Measurements from ENCODE around the gene HTATIP2. TPM values are rescaled to one million over a fixed set of nuclear protein-coding genes. Genes with fewer than 3 reads are reported as not detected.

HTATIP2 gene
- polyA plus RNA-seq, 1 donor (not counting 4 experiments of a cell fraction or from before 2014, with no cell fraction given), result 45.1 TPM

- Histone ChIP-seq H3K27me3 (ENCODE audit: control insufficient read depth, extremely low read depth, insufficient read depth, low read length) (no peaks in the 10 kb centered on the region), H3K9me1 (ENCODE audit: control insufficient read depth, extremely low read depth, insufficient read depth, low read length) (no peaks in the 10 kb centered on the region), H2AFZ (ENCODE audit: control insufficient read depth, low read length) (peak overlapping the region; percentile 71), H3K27ac (ENCODE audit: control insufficient read depth, insufficient read depth, low read length) (no peak overlapping the region), H3K9me3 (ENCODE audit: control insufficient read depth, low read depth, low read length) (no peaks in the 10 kb centered on the region), H3K79me2 (ENCODE audit: control insufficient read depth, insufficient read depth, low read length) (no peaks in the 10 kb centered on the region), H3K4me1 (ENCODE audit: control insufficient read depth, extremely low read depth, insufficient read depth, low read length) (peaks cover 24% of the 10 kb centered on the region), H3K4me3 (ENCODE audit: control insufficient read depth in 2 of 3, extremely low read depth in 1 of 3, insufficient read depth in 2 of 3, low read depth in 1 of 3, low read length in 3 of 3) (no peak overlapping the region), H4K20me1 (ENCODE audit: control insufficient read depth, extremely low read depth, insufficient read depth, low read length) (no peaks in the 10 kb centered on the region), H3K9ac (ENCODE audit: control insufficient read depth, extremely low read depth, insufficient read depth, low read length) (no peak overlapping the region), H3K4me2 (ENCODE audit: control insufficient read depth, extremely low read depth, insufficient read depth, low read depth, low read length) (peak overlapping the region; percentile 36), H3K36me3 (ENCODE audit: control insufficient read depth in 2 of 2, extremely low read depth in 1 of 2, insufficient read depth in 2 of 2, low read length in 2 of 2) (no peaks in the 10 kb centered on the region)
- TF ChIP-seq EZH2 (IDR thresholded peaks at IDR 0.05; ENCODE audit: low read length) (no peak), CTCF (optimal IDR thresholded peaks at IDR 0.05 in 1 of 3, IDR thresholded peaks at IDR 0.05 in 1 of 3, conservative IDR thresholded peaks at IDR 0.05 in 1 of 3; ENCODE audit: extremely low read depth in 1 of 3, insufficient read depth in 2 of 3, low read length in 3 of 3) (no peak)
- DNase-seq (ENCODE audit: low read depth, low spot score) (no peak), FAIRE-seq (no peak)
- dilution Hi-C loops (cut with MboI; ENCODE audit: extremely low pct_ligation_motif_present, low sequenced_read_pairs), result no loop called here
Observed at GRCh38 chr11:20360650-20361049, 2.9 kb upstream of the HTATIP2 start.

- no peak overlapping the region for H3K9ac ChIP-seq (ENCODE audit: control insufficient read depth, extremely low read depth, insufficient read depth, low read length)
- H3K4me3 ChIP-seq (ENCODE audit: control insufficient read depth in 2 of 3, extremely low read depth in 1 of 3, insufficient read depth in 2 of 3, low read depth in 1 of 3, low read length in 3 of 3), result no peak overlapping the region
- dilution Hi-C loops (cut with MboI; ENCODE audit: extremely low pct_ligation_motif_present, low sequenced_read_pairs), result no loop called here
- no peaks in the 10 kb centered on the region for H3K36me3 ChIP-seq (ENCODE audit: control insufficient read depth in 2 of 2, extremely low read depth in 1 of 2, insufficient read depth in 2 of 2, low read length in 2 of 2)
- peaks cover 32% of the 10 kb centered on the region for H3K4me1 ChIP-seq (ENCODE audit: control insufficient read depth, extremely low read depth, insufficient read depth, low read length)
- no peaks in the 10 kb centered on the region for H4K20me1 ChIP-seq (ENCODE audit: control insufficient read depth, extremely low read depth, insufficient read depth, low read length)
- no peaks in the 10 kb centered on the region for H3K27me3 ChIP-seq (ENCODE audit: control insufficient read depth, extremely low read depth, insufficient read depth, low read length)
- no peaks in the 10 kb centered on the region for H3K9me1 ChIP-seq (ENCODE audit: control insufficient read depth, extremely low read depth, insufficient read depth, low read length)
- TF ChIP-seq EZH2 (IDR thresholded peaks at IDR 0.05; ENCODE audit: low read length), result no peak
- TF ChIP-seq CTCF (optimal IDR thresholded peaks at IDR 0.05 in 1 of 3, IDR thresholded peaks at IDR 0.05 in 1 of 3, conservative IDR thresholded peaks at IDR 0.05 in 1 of 3; ENCODE audit: extremely low read depth in 1 of 3, insufficient read depth in 2 of 3, low read length in 3 of 3), result no peak
- no peak overlapping the region for H3K4me2 ChIP-seq (ENCODE audit: control insufficient read depth, extremely low read depth, insufficient read depth, low read depth, low read length)
- no peaks in the 10 kb centered on the region for H3K79me2 ChIP-seq (ENCODE audit: control insufficient read depth, insufficient read depth, low read length)
- H3K27ac ChIP-seq (ENCODE audit: control insufficient read depth, insufficient read depth, low read length), result no peak overlapping the region
- no peaks in the 10 kb centered on the region for H3K9me3 ChIP-seq (ENCODE audit: control insufficient read depth, low read depth, low read length)
- DNase-seq (ENCODE audit: low read depth, low spot score) (no peak), FAIRE-seq (no peak)
- H2AFZ ChIP-seq (ENCODE audit: control insufficient read depth, low read length), result no peak overlapping the region
Observed at GRCh38 chr11:20362481-20362880, 1.0 kb upstream of the HTATIP2 start.
